SK-N-SH (cell line): ENCODE measurements around the gene DUOXA2. TPM values are rescaled to one million over a fixed set of nuclear protein-coding genes. Genes with fewer than 3 reads are reported as not detected.

Experiments used
- CTCF ChIA-PET: fragments of 300-600, 350-600 bp; formaldehyde crosslinking; extraction: SDS; loops from one replicate; lab custom pipeline; 2021; lab: Yijun Ruan, JAX
- POLR2A ChIA-PET: fragments of 350-600 bp; sonication (Branson Sonifier 250); formaldehyde crosslinking; extraction: SDS; loops from one replicate; lab custom pipeline; 2020; ENCODE audit warnings: antibody characterized with exemption, inconsistent platforms; lab: Yijun Ruan, JAX
- DNase-seq: peaks from one replicate; pipeline ENCODE4 v3.0.0; 2012
- H2AFZ ChIP-seq: fragments of 200-600 bp; sonication (generic); 2 replicates; pipeline ENCODE4 v1.8.1; 2016; ENCODE audit warnings: antibody characterized with exemption, mild to moderate bottlenecking, low read depth
- H3F3A ChIP-seq: fragments of 200-600 bp; sonication (generic); replicated peaks from 2 replicates; pipeline ENCODE3; 2016; ENCODE audit warnings: antibody characterized with exemption, mild to moderate bottlenecking; ENCODE audit not compliant: insufficient read depth
- H3K27ac ChIP-seq, 2 experiments: fragments of 200-500 bp in 1 of 2; fragments of 200-600 bp in 1 of 2; sonication (Bioruptor generic) in 1 of 2; sonication (generic), shearing (Covaris generic) in 1 of 2; 2 replicates each; pipeline versions ENCODE4 v1.5.1 to v1.6.1; 2014 to 2016; ENCODE audit warnings: low read depth in 2 of 2, inconsistent platforms in 1 of 2, low read length in 1 of 2, mild to moderate bottlenecking in 1 of 2, mixed read lengths in 1 of 2
- H3K27me3 ChIP-seq: fragments of 200-600 bp; sonication (generic), shearing (Covaris generic); 2 replicates; pipeline ENCODE4 v1.6.1; 2016; ENCODE audit warnings: mixed run types; ENCODE audit not compliant: insufficient read depth
- H3K36me3 ChIP-seq, 2 experiments: fragments of 200-500 bp in 1 of 2; fragments of 200-600 bp in 1 of 2; sonication (Bioruptor generic) in 1 of 2; sonication (generic) in 1 of 2; replicated peaks in 1 of 2; 2 replicates each; pipeline versions ENCODE3 to v1.5.1; 2014 to 2016; ENCODE audit warnings: low read length in 1 of 2, mild to moderate bottlenecking in 1 of 2; ENCODE audit not compliant: insufficient read depth in 2 of 2, control insufficient read depth in 1 of 2
- H3K4me1 ChIP-seq, 2 experiments: fragments of 200-500 bp in 1 of 2; fragments of 200-600 bp in 1 of 2; sonication (Bioruptor generic) in 1 of 2; sonication (generic), shearing (Covaris generic) in 1 of 2; 2 replicates each; pipeline versions ENCODE4 v1.5.1 to v1.6.1; 2014 to 2016; ENCODE audit warnings: low read depth in 1 of 2, low read length in 1 of 2, mixed run types in 1 of 2; ENCODE audit not compliant: insufficient read depth in 2 of 2, control insufficient read depth in 1 of 2
- H3K4me2 ChIP-seq: fragments of 200-600 bp; sonication (generic), shearing (Covaris generic); 2 replicates; pipeline ENCODE4 v1.6.1; 2017; ENCODE audit warnings: mixed run types
- H3K4me3 ChIP-seq, 2 experiments: fragments of 200-500 bp in 1 of 2; fragments of 200-600 bp in 1 of 2; sonication (Bioruptor generic) in 1 of 2; sonication (generic), shearing (Covaris generic) in 1 of 2; 2 replicates each; pipeline versions ENCODE4 v1.5.1 to v1.8.1; 2014 to 2016; ENCODE audit warnings: low read depth in 2 of 2, inconsistent platforms in 1 of 2, low read length in 1 of 2, mild to moderate bottlenecking in 1 of 2, mixed read lengths in 1 of 2, moderate library complexity in 1 of 2
- H3K79me2 ChIP-seq: fragments of 200-600 bp; sonication (generic); 2 replicates; pipeline ENCODE4 v1.8.1; 2017; ENCODE audit warnings: mild to moderate bottlenecking; ENCODE audit not compliant: insufficient read depth
- H3K9ac ChIP-seq: fragments of 200-600 bp; sonication (generic); 2 replicates; pipeline ENCODE4 v1.6.1; 2017; ENCODE audit warnings: mixed run types
- H3K9me2 ChIP-seq: fragments of 200-600 bp; sonication (generic); 2 replicates; pipeline ENCODE4 v1.6.1; 2017; ENCODE audit warnings: mixed run types
- H3K9me3 ChIP-seq: fragments of 200-600 bp; sonication (generic); 2 replicates; pipeline ENCODE4 v1.6.1; 2017; ENCODE audit warnings: mixed run types, mild to moderate bottlenecking, moderate library complexity
- H4K20me1 ChIP-seq: fragments of 200-600 bp; sonication (generic); 2 replicates; pipeline ENCODE4 v1.6.1; 2017; ENCODE audit warnings: mild to moderate bottlenecking, mixed run types; ENCODE audit not compliant: insufficient read depth
- CHD2 ChIP-seq: fragments of 150-350 bp; IDR thresholded peaks from 2 replicates; pipeline ENCODE4 v1.6.1; 2018; ENCODE audit warnings: low read length; ENCODE audit not compliant: partially characterized antibody
- EP300 ChIP-seq, 2 experiments: IDR thresholded peaks; 2 replicates each; pipeline versions ENCODE4 v1.4.0 to v1.6.1; 2012; ENCODE audit warnings: borderline replicate concordance in 1 of 2, low read depth in 1 of 2, low read length in 1 of 2
- EZH2phosphoT487 ChIP-seq: fragments of 200-600 bp; sonication (generic); IDR thresholded peaks from 2 replicates; pipeline ENCODE4 v1.6.1; 2017; ENCODE audit warnings: low read depth, mixed run types, mild to moderate bottlenecking, antibody characterized with exemption, moderate library complexity, borderline replicate concordance
- FOXM1 ChIP-seq: IDR thresholded peaks from 2 replicates; pipeline ENCODE4 v1.4.0; 2012; ENCODE audit warnings: low read depth, mild to moderate bottlenecking
- GABPA ChIP-seq: IDR thresholded peaks from 2 replicates; pipeline ENCODE4 v1.4.0; 2012; ENCODE audit warnings: low read depth, mild to moderate bottlenecking
- GATA2 ChIP-seq: sonication (generic); formaldehyde crosslinking; IDR thresholded peaks from 2 replicates; pipeline ENCODE4 v1.5.0; 2020; ENCODE audit warnings: mild to moderate bottlenecking, missing genetic modification reagents
- IRF3 ChIP-seq: fragments of 150-350 bp; IDR thresholded peaks from 2 replicates; pipeline ENCODE4 v1.6.1; 2016; ENCODE audit warnings: mild to moderate bottlenecking, low read depth, low read length
- JUND ChIP-seq: IDR thresholded peaks from 2 replicates; pipeline ENCODE4 v1.4.0; 2012
- MAX ChIP-seq: IDR thresholded peaks from 2 replicates; pipeline ENCODE4 v1.4.0; 2012; ENCODE audit warnings: low read depth
- NRF1 ChIP-seq: IDR thresholded peaks from 2 replicates; pipeline ENCODE4 v1.6.1; 2012; ENCODE audit warnings: low read depth, mild to moderate bottlenecking, low read length
- RCOR1 ChIP-seq: fragments of 150-350 bp; IDR thresholded peaks from 2 replicates; pipeline ENCODE4 v1.6.1; 2017; ENCODE audit warnings: antibody characterized with exemption, low read length
- REST ChIP-seq: IDR thresholded peaks from 2 replicates; pipeline ENCODE4 v1.6.1; 2012; ENCODE audit warnings: mild to moderate bottlenecking, low read depth, low read length, moderate library complexity
- RFX5 ChIP-seq: IDR thresholded peaks from 2 replicates; pipeline ENCODE4 v1.6.1; 2012; ENCODE audit warnings: mild to moderate bottlenecking, improper control_type of control experiment, low read length
- RXRA ChIP-seq: IDR thresholded peaks from 2 replicates; pipeline ENCODE4 v1.4.0; 2012; ENCODE audit warnings: low read depth, mild to moderate bottlenecking, borderline replicate concordance
- SMC3 ChIP-seq: IDR thresholded peaks from 2 replicates; pipeline ENCODE4 v1.6.1; 2012; ENCODE audit warnings: low read depth, low read length, improper control_type of control experiment
- TAF1 ChIP-seq: IDR thresholded peaks from 2 replicates; pipeline ENCODE4 v1.6.1; 2012; ENCODE audit warnings: low read depth, mild to moderate bottlenecking, low read length, moderate library complexity, borderline replicate concordance
- TEAD4 ChIP-seq: IDR thresholded peaks from 2 replicates; pipeline ENCODE4 v1.4.0; 2012; ENCODE audit warnings: mild to moderate bottlenecking, borderline replicate concordance; ENCODE audit not compliant: insufficient read depth
- USF1 ChIP-seq: IDR thresholded peaks from 2 replicates; pipeline ENCODE4 v1.4.0; 2012; ENCODE audit warnings: low read depth, borderline replicate concordance
- USF2 ChIP-seq: fragments of 150-350 bp; IDR thresholded peaks from 2 replicates; pipeline ENCODE4 v1.6.1; 2017; ENCODE audit warnings: antibody characterized with exemption, low read length, low read depth, borderline replicate concordance
- ZBTB33 ChIP-seq: IDR thresholded peaks from 2 replicates; pipeline ENCODE4 v1.4.0; 2012; ENCODE audit warnings: low read depth, borderline replicate concordance
- WGBS: methylation state at CpG from one replicate; pipeline ENCODE4 v1.1.6; 2017; ENCODE audit warnings: low lambda C conversion rate; 5-methylcytosine and 5-hydroxymethylcytosine counted together
- polyA plus RNA-seq, 3 experiments: library from polyadenylated mRNA; depleted of rRNA; stranded (reverse); fragments of >200 nt; gene quantifications; 2 replicates each; pipeline ENCODE4 v1.2.3, GENCODE V29; 2012

Gene DUOXA2
- polyA plus RNA-seq, 1 of the 3 experiments (the other 2 are of a cell fraction), result not detected

GRCh38 chr15:45166834-45167630 lies 52.9 kb downstream of the DUOXA2 start (continued):
- no peak for TF ChIP-seq USF2
- no peak for TF ChIP-seq GABPA
- no peak for TF ChIP-seq GATA2 (CRISPR knock-in tag)
- no peak for TF ChIP-seq EZH2phosphoT487
- TF ChIP-seq RXRA, result no peak
- no peak for TF ChIP-seq RFX5
- no peak for TF ChIP-seq RCOR1
- TF ChIP-seq TAF1, result peak; percentile 21
- TF ChIP-seq TEAD4, result no peak; the same call in 1 of the 2 replicates
- no peak for TF ChIP-seq JUND
- no peak for TF ChIP-seq ZBTB33
- no peak for TF ChIP-seq IRF3
- no peak for TF ChIP-seq SMC3
- TF ChIP-seq, all 33 proteins: peak for 7

- Histone ChIP-seq H3K4me1 (peaks cover 13 to 68% of the 10 kb centered on the region in 2 experiments), H2AFZ (no peak overlapping the region), H3K27me3 (no peaks in the 10 kb centered on the region), H4K20me1 (no peaks in the 10 kb centered on the region), H3K9me2 (no peaks in the 10 kb centered on the region), H3K4me2 (0 out of 2 replicates have a peak overlapping the region, but pooled peaks have one; percentile 88), H3K9ac (peak overlapping the region; percentile 90; the same call in 1 of the 2 replicates), H3F3A (peaks cover 6% of the 10 kb centered on the region), H3K36me3 (no peaks in the 10 kb centered on the region), H3K79me2 (peaks cover 10% of the 10 kb centered on the region; the same call in 1 of the 2 replicates), H3K4me3 (peak overlapping the region; percentile 54 to 72), H3K9me3 (no peaks in the 10 kb centered on the region), H3K27ac (peak overlapping the region; percentile 84 to 100; a peak in 3 of 4 replicates)
- 100% methylated on average over 1 of the region's 9 CpGs for WGBS
- ChIA-PET CTCF (interaction anchor here (0.8 to 5.9 kb wide), 11 partner anchors 8 to 291 kb away, joined by 3 to 31 read pairs (median 8); partner anchors contain the start of gene SHF), POLR2A (interaction anchor here (0.9 to 5.9 kb wide), 2 partner anchors 11 to 18 kb away, joined by 3 to 97 read pairs; partner anchors contain the start of gene SHF)
- DNase-seq, result no peak
- TF ChIP-seq MAX (no peak), JUND (no peak), NRF1 (no peak), REST (no peak), FOXM1 (no peak), USF1 (no peak), EZH2phosphoT487 (no peak), EP300 (IDR thresholded peaks at IDR 0.05; ENCODE audit: borderline replicate concordance in 1 of 2, low read depth in 1 of 2, low read length in 1 of 2) (no peak), RFX5 (no peak), CHD2 (no peak)
These were observed 53.6 kb downstream of the DUOXA2 start for GRCh38 chr15:45167631-45168205.
